Tibial artery (tissue), 4 donors: ENCODE measurements around the gene DCXR.

Experiments
- DNase-seq, 2 donors: peaks; one replicate each; pipeline ENCODE4 v3.0.0-alpha.2; 2019
- H3K27ac ChIP-seq, 2 donors: fragments of 200-600 bp; sonication (generic) in 1 of 2; 1 replicate in 1 of 2; 2 replicates in 1 of 2; pipeline ENCODE4 v1.5.1; 2018 to 2019; ENCODE audit warnings: mild to moderate bottlenecking in 1 of 2
- H3K27me3 ChIP-seq, 2 donors: fragments of 200-600 bp; sonication (generic) in 1 of 2; one replicate each; pipeline versions ENCODE4 v1.5.1 to v1.6.0; 2016 to 2019
- H3K36me3 ChIP-seq, 3 donors: fragments of 200-600 bp; sonication (generic) in 2 of 3; one replicate each; pipeline ENCODE4 v1.5.1; 2016 to 2019; ENCODE audit warnings: mild to moderate bottlenecking in 2 of 3
- H3K4me1 ChIP-seq, 4 donors: fragments of 200-600 bp; sonication (generic) in 2 of 4; 1 replicate in 3 of 4; 2 replicates in 1 of 4; pipeline ENCODE4 v1.5.1; 2016 to 2019
- H3K4me3 ChIP-seq, 2 donors: fragments of 200-600 bp; sonication (generic) in 1 of 2; 1 replicate in 1 of 2; 2 replicates in 1 of 2; pipeline ENCODE4 v1.5.1; 2018 to 2019; ENCODE audit warnings: mild to moderate bottlenecking in 2 of 2
- H3K9me3 ChIP-seq, 3 donors: fragments of 200-600 bp; sonication (generic) in 1 of 3; one replicate each; pipeline ENCODE4 v1.5.1; 2016 to 2019
- intact Hi-C: fragments of 100-400 bp; cut with DNase I; formaldehyde crosslinking; loops from one replicate; pipeline ENCODE4 v1.15.0; 2023; ENCODE audit warnings: low total_unique reads
- TF ChIP-seq, protein P1 (sequence below), 2 experiments: fragments of 200-600 bp in 1 of 2; fragments of 450-650 bp in 1 of 2; IDR thresholded peaks; one replicate each; pipeline ENCODE4 v1.5.1; 2017 to 2019; ENCODE audit warnings: antibody characterized with exemption in 2 of 2, mild to moderate bottlenecking in 1 of 2, moderate library complexity in 1 of 2

The DCXR gene

DNA sequence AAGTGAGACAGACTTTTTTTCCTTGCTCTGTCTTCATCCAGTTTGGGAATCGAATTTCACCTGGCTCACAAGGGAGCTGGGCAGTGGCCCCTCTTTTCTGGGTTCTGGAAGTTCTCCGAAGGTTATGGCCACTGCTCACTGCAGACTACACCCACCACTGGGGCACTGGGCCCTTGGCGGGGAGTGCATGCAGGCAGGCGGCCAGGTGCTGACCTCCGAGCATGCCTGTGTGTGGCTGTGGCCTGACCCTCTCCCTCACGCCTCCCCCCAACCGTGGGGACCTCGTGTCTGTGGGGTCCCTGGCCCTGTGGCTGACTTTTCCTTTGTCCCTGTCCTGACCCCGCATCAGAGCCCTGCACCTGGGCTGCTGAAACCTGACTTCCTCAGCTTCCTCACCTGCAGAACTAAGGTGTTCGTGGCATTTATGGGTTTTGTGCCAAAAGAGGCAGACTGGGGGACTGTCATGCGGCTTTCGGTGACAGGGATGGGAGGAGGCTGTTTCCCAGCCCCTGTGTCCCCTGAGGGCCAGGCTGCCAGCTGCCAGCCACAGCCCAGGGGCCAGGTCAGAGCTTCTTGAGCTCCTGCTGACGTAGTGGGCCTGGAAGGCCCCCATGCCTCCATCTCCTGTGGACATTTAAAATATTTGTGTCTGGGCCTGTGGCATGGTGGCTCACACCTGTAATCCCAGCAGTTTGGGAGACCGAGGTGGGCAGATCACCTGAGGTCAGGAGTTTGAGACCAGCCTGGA lies 38.6 kb downstream of the DCXR start:
- H3K36me3 ChIP-seq: peaks cover 0 to 30% (median 7%) of the 10 kb centered on the region in 3 donors
- H3K4me1 ChIP-seq: peaks cover 6 to 16% (median 11%) of the 10 kb centered on the region in 4 donors
- intact Hi-C loops: no loop called here
- H3K9me3 ChIP-seq: no peaks in the 10 kb centered on the region
- H3K27me3 ChIP-seq: no peaks in the 10 kb centered on the region
- H3K27ac ChIP-seq: no peak overlapping the region
- TF ChIP-seq, protein P1, sequence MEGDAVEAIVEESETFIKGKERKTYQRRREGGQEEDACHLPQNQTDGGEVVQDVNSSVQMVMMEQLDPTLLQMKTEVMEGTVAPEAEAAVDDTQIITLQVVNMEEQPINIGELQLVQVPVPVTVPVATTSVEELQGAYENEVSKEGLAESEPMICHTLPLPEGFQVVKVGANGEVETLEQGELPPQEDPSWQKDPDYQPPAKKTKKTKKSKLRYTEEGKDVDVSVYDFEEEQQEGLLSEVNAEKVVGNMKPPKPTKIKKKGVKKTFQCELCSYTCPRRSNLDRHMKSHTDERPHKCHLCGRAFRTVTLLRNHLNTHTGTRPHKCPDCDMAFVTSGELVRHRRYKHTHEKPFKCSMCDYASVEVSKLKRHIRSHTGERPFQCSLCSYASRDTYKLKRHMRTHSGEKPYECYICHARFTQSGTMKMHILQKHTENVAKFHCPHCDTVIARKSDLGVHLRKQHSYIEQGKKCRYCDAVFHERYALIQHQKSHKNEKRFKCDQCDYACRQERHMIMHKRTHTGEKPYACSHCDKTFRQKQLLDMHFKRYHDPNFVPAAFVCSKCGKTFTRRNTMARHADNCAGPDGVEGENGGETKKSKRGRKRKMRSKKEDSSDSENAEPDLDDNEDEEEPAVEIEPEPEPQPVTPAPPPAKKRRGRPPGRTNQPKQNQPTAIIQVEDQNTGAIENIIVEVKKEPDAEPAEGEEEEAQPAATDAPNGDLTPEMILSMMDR (IDR thresholded peaks at IDR 0.05): no peak
- DNase-seq: no peak
- no peak overlapping the region for H3K4me3 ChIP-seq

DNA sequence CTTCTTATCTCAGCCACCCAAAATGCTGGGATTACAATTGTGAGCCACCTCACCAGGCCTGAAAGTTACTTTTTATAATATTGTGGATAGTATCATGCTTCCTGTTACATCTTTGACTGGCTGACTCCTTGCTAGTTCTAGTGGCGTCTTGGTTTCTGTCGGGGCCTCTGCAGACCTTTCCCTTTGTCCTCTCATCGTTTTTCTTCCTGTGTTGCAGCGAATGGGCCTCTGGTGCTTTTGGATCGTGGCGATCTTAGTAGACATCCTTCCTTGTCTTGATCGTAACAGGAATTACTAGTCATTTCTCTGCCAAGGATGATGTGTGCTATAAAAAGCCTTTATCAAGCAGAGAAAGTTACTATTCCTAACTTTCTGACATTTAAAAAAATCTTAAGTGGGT lies 39.3 kb downstream of the DCXR start:
- H3K4me3 ChIP-seq: no peak overlapping the region
- H3K27ac ChIP-seq: no peak overlapping the region
- H3K27me3 ChIP-seq: no peaks in the 10 kb centered on the region
- H3K36me3 ChIP-seq: peaks cover 0 to 30% (median 7%) of the 10 kb centered on the region in 3 donors
- H3K4me1 ChIP-seq: peaks cover 0 to 10% (median 5%) of the 10 kb centered on the region in 4 donors
- intact Hi-C loops: no loop called here
- TF ChIP-seq, protein P1 (IDR thresholded peaks at IDR 0.05): no peak
- DNase-seq: no peak
- no peaks in the 10 kb centered on the region for H3K9me3 ChIP-seq

DNA sequence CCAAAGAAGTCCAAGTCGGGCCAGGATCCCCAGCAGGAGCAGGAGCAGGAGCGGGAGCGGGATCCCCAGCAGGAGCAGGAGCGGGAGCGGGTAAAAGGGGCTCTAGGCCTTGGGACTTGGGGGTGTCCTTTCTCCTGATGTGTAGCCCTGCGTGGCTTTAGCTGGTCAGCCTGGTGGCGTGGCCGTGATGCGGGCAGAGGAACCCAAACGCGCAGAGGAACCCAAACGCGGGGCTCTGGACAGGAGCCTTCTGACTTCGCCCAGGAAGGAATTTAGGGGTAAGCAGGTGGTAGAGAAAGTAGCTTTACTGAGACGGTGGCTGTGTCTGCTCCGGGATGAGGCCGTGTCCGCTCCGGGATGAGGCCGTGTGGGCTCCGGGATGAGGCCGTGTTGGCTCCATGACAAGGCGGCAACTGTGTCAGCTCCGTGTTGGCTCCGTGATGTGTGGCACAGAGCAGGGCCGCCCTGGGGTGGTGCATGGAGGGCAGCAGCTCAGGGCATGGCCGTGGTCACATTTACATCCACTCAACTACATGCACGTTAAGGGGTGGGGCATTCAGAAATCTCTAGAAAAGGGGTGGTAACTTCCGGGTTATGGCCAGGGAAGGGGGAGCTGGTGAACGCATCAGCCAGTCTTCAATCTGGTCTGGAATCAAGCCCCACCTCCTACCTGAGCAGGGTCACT lies 40.6 kb downstream of the DCXR start:
- H3K4me1 ChIP-seq: peaks cover 0 to 10% (median 8%) of the 10 kb centered on the region in 4 donors
- DNase-seq: no peak
- H3K9me3 ChIP-seq: no peaks in the 10 kb centered on the region
- no peak overlapping the region for H3K27ac ChIP-seq
- peaks cover 0 to 30% (median 7%) of the 10 kb centered on the region in 3 donors for H3K36me3 ChIP-seq
- intact Hi-C loops: no loop called here
- TF ChIP-seq, protein P1 (IDR thresholded peaks at IDR 0.05): no peak
- H3K4me3 ChIP-seq: no peak overlapping the region
- no peaks in the 10 kb centered on the region for H3K27me3 ChIP-seq

DNA sequence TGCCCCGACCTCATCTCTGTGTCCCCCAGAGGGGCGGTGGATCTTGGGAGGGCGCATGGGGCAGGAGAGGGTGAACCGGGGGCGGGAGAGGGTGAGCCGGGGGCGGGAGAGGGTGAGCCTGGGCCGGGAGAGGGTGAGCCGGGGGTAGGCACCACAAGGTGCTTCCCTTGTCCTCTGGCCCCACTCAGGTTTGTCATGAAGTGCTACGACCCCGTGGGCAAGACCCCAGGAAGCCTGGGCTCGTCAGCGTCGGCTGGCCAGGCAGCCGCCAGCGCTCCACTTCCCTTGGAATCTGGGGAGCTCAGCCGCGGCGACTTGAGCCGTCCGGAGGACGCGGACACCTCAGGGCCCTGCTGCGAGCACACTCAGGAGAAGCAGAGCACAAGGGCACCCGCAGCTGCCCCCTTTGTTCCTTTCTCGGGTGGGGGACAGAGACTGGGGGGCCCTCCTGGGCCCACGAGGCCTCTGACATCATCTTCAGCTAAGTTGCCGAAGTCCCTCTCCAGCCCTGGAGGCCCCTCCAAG lies 41.2 kb downstream of the DCXR start:
- H3K4me1 ChIP-seq: peaks cover 0 to 16% (median 14%) of the 10 kb centered on the region in 4 donors
- H3K27ac ChIP-seq: no peak overlapping the region
- peak in 1 of 2 donors; percentile 58 for DNase-seq
- no peaks in the 10 kb centered on the region for H3K27me3 ChIP-seq
- TF ChIP-seq, protein P1 (IDR thresholded peaks at IDR 0.05): no peak
- H3K36me3 ChIP-seq: peaks cover 0 to 30% (median 7%) of the 10 kb centered on the region in 3 donors
- no peak overlapping the region for H3K4me3 ChIP-seq
- intact Hi-C loops: no loop called here
- H3K9me3 ChIP-seq: no peaks in the 10 kb centered on the region

DNA sequence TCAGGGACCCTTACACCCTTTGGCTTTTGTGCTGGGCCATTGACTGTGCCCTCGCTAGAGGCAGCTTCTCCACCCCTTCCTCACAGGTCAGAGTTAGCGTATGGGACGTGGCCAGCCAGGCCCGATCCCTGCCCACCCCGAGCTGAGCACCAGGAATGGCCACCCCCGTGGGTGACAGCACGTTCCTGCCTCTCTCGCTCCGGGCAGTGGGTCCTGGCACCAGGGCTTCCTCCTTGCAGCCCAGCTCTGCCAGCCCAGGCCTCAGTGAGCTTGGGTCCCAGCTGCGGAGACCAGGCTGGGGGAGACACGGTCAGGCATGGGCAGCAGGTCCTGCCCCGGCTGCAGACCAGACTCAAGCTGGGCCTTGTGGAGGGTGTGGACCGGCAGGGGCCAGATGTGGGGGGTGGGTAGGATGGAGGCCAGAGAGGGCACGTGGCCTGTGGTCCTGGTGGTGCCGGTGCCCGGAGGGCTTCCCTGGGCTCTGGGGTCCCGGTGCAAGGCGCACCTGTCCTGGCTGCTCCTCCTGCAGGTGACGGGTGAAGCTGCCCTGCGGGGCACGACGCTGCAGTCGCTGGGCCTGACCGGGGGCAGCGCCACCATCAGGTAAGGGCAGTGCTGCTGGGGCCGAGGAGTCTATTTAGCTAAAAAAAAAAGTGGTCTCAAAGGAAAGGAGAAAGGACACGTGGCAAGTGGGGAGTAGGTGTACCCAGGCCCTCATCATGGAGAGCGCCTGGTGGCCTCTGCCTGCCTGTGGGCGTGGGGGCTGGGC lies 41.9 kb downstream of the DCXR start:
- Histone ChIP-seq H3K27me3 (no peaks in the 10 kb centered on the region), H3K9me3 (no peaks in the 10 kb centered on the region), H3K27ac (no peak overlapping the region), H3K4me3 (no peak overlapping the region), H3K4me1 (peaks cover 0 to 21% (median 18%) of the 10 kb centered on the region in 4 donors), H3K36me3 (peaks cover 0 to 30% (median 7%) of the 10 kb centered on the region in 3 donors)
- TF ChIP-seq, protein P1 (IDR thresholded peaks at IDR 0.05): no peak
- intact Hi-C loops: no loop called here
- peak in 1 of 2 donors; percentile 56 for DNase-seq
